Neutrophil (primary cell): ENCODE results near the gene MAPK14.

Experiments
- H3K27ac ChIP-seq: fragments of 200-600 bp; sonication (generic); 2 replicates; pipeline ENCODE4 v1.5.1; 2016; ENCODE audit warnings: mild to moderate bottlenecking, moderate library complexity
- H3K27me3 ChIP-seq: fragments of 200-600 bp; sonication (generic); 2 replicates; pipeline ENCODE4 v1.6.0; 2016; ENCODE audit warnings: mild to moderate bottlenecking
- H3K36me3 ChIP-seq: fragments of 200-600 bp; sonication (generic); 2 replicates; pipeline ENCODE4 v1.5.1; 2017
- H3K4me1 ChIP-seq, 2 experiments: fragments of 200-600 bp in 1 of 2; sonication (generic) in 1 of 2; 1 replicate in 1 of 2; 2 replicates in 1 of 2; pipeline versions ENCODE4 v1.5.1 to v1.6.1; 2013 to 2016; ENCODE audit warnings: low read depth in 1 of 2, low read length in 1 of 2, mild to moderate bottlenecking in 1 of 2, moderate library complexity in 1 of 2; ENCODE audit not compliant: control insufficient read depth in 1 of 2, insufficient read depth in 1 of 2
- H3K4me3 ChIP-seq, 2 experiments: fragments of 200-600 bp in 1 of 2; sonication (generic) in 1 of 2; 1 replicate in 1 of 2; 2 replicates in 1 of 2; pipeline ENCODE4 v1.5.1; 2013 to 2016; ENCODE audit warnings: low read depth in 1 of 2, low read length in 1 of 2, mild to moderate bottlenecking in 1 of 2, moderate library complexity in 1 of 2
- H3K9me3 ChIP-seq: fragments of 200-600 bp; sonication (generic); 2 replicates; pipeline ENCODE4 v1.5.1; 2016
- TF ChIP-seq, protein P1 (sequence below): fragments of 200-600 bp; sonication (generic); IDR thresholded peaks from 2 replicates; pipeline ENCODE4 v1.5.1; 2016; ENCODE audit warnings: antibody characterized with exemption

MAPK14 gene

DNA sequence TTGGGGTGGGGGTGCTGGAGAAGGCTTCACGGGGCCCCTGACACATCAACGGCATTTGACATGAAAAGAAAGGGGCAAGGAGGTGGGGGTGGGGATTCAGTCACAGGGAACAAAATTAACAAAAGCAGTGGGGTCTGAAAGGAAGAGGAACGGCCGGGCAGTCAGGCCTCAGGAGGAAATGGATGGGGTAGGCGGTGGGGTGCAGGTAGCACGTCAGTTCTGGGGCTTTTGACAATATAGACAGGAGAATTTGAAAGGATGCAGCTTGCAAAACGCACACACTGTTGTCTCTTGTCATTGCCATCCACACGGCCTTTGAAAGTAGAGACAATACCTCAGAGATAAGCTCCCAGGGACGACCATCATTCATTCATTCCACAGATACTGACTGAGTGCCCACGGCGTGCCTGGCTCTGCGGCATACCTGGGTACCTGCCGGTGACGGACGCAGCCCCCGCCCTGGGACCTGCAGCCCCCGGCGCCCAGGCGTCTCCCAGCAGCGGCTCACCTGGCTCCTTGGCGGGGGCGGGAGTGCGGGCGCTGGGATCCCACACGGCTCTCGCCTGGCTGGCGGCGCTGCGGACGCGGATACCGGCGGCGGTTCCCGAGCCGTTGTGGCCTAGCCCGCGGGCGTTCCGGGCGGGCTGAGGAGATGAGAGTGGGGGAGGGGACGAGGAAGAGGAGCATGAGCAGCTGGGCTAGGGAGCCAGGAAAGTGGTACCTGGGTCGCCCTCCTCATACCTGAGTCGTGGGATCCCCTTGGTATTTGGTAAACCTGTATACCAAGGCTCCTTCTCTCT is 3.4 kb upstream of the MAPK14 start, which contains the start of gene SLC26A8:
Gene SLC26A8 (minus strand): TSS at position 646 of the 800 bp plus-strand sequence. CDS start 4,934 bp downstream, outside the sequence.
- peaks cover 75 to 79% of the 10 kb centered on the region in 2 experiments for H3K4me1 ChIP-seq
- no peaks in the 10 kb centered on the region for H3K36me3 ChIP-seq
- peak within 1 kb of the TSS; percentile 88 for H3K27ac ChIP-seq
- TF ChIP-seq, protein P1, sequence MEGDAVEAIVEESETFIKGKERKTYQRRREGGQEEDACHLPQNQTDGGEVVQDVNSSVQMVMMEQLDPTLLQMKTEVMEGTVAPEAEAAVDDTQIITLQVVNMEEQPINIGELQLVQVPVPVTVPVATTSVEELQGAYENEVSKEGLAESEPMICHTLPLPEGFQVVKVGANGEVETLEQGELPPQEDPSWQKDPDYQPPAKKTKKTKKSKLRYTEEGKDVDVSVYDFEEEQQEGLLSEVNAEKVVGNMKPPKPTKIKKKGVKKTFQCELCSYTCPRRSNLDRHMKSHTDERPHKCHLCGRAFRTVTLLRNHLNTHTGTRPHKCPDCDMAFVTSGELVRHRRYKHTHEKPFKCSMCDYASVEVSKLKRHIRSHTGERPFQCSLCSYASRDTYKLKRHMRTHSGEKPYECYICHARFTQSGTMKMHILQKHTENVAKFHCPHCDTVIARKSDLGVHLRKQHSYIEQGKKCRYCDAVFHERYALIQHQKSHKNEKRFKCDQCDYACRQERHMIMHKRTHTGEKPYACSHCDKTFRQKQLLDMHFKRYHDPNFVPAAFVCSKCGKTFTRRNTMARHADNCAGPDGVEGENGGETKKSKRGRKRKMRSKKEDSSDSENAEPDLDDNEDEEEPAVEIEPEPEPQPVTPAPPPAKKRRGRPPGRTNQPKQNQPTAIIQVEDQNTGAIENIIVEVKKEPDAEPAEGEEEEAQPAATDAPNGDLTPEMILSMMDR = no peak
- peak within 1 kb of the TSS; percentile 68 to 70 for H3K4me3 ChIP-seq
- H3K27me3 ChIP-seq = no peaks in the 10 kb centered on the region
- H3K9me3 ChIP-seq = no peaks in the 10 kb centered on the region

DNA sequence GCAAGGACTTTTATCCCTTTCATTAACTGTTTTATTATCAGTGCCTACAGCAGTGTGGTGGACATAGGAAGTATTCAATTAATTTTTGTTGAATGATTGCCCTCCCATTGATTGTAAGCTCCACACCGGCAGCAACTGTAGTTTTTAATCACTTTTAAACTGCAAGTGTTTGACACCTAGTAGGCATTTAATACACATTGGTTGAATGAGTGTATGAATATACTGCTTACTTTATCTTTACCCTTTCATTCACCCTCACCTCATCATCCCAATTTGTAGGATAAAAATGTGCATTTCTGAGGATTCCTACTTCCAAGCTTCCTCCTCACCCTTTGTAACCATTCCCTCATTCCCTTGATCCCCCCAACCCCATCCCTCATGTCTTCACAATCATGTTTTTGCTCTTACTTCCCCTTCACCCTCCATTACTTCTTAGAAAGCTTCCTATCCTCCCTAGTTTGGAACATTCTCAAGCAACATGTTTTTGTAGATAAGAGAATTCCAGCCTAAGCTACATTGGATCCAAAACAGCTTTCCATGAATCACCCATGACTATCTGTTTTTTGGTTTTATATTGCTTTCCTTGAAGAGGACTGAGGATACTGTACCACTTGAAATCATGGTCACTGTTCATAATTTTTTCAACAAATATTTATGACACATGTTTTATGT is 2.2 kb upstream of the MAPK14 start:
- Histone ChIP-seq H3K27me3 (no peaks in the 10 kb centered on the region), H3K27ac (peak overlapping the region; percentile 88), H3K9me3 (no peaks in the 10 kb centered on the region), H3K4me1 (peaks cover 70 to 74% of the 10 kb centered on the region in 2 experiments), H3K36me3 (no peaks in the 10 kb centered on the region), H3K4me3 (peak overlapping the region; percentile 68 to 70)
- TF ChIP-seq, protein P1 = no peak

DNA sequence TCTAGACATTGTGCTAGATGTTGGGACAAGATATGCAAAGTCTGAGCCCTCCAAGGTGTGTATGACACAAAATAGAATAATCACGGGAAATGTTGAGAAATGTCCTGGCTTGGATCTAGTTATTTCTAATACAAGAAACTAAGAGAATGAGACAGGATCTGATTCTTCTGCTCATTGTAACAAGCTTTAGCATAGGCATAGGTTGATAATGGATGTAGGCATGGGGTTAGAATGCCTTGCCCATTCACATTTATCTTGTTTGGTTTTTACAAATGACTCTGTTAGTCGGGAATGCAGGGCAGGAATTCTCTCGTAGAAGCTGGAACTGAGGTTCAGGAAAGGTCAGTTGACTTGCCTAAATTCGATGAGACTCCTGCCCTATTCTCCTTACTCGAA is 1.7 kb upstream of the MAPK14 start:
- TF ChIP-seq, protein P1 = no peak
- Histone ChIP-seq H3K4me1 (peaks cover 68 to 74% of the 10 kb centered on the region in 2 experiments), H3K4me3 (no peak overlapping the region), H3K9me3 (no peaks in the 10 kb centered on the region), H3K27ac (peak overlapping the region; percentile 88), H3K27me3 (no peaks in the 10 kb centered on the region), H3K36me3 (no peaks in the 10 kb centered on the region)

DNA sequence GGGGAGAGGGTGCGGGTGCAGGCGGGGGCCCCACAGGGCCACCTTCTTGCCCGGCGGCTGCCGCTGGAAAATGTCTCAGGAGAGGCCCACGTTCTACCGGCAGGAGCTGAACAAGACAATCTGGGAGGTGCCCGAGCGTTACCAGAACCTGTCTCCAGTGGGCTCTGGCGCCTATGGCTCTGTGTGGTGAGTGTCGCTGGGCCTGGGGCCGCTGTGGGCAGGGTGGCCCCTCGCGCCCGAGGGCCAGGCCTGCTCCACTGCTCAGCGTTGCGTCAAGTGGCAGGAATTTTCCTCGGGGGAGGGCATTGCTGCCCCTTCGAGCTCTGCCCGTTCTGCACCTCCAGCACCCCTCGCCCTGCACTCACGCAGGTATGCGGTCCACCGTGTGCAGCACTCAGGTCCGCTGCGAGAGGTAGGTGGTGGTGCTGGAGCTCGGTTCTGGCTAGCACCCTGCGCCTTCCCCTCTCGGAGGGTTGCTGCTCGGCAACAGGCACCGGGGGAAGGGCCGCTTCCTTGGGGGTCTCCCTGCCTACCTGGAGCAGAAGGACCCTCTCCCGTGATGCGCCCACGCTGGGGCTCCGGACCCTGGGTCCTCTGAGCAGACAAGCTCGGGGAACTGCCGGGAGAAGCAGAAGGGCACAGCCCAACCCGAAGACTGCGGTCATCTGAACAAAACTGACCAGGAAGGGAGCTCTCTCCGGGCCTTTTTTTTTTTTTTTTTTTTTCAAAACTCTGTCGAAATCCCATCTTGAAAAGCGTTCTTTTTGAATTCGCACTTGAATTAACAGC is 674 bp downstream of the MAPK14 start:
- TF ChIP-seq, protein P1 = no peak
- Histone ChIP-seq H3K9me3 (no peaks in the 10 kb centered on the region), H3K4me3 (peak overlapping the region; percentile 93 to 100), H3K27ac (peak overlapping the region; percentile 88), H3K36me3 (no peaks in the 10 kb centered on the region), H3K4me1 (peaks cover 71 to 81% of the 10 kb centered on the region in 2 experiments), H3K27me3 (no peaks in the 10 kb centered on the region)

DNA sequence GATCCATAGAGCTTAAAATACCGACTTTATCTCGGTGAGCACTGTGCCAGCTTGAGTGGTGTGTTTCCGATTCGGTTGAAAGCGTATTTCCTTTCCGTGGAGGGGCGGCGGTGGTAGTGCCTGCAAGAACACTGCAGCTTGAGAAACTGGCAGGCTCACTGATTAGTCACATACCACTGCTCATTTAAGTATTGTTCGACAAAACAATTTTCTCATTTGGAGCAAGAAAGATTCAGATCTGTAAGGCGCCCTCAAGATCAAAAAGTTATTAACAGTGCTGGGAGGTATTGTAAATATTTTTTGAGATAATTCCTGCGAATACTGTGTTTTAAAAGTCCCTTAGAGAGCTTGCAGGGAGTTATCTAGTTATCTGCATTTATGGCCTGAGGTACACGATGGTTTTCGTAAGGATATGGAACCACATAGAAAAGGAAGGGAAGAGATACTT is 1.3 kb downstream of the MAPK14 start:
- Histone ChIP-seq H3K9me3 (no peaks in the 10 kb centered on the region), H3K27ac (peak overlapping the region; percentile 88), H3K4me3 (peak overlapping the region; percentile 93 to 100), H3K36me3 (no peaks in the 10 kb centered on the region), H3K27me3 (no peaks in the 10 kb centered on the region), H3K4me1 (peaks cover 71 to 81% of the 10 kb centered on the region in 2 experiments)
- TF ChIP-seq, protein P1 = no peak
